ENCODE measurements around the gene NPNT. TPM values are rescaled to one million over a fixed set of nuclear protein-coding genes. Genes with fewer than 3 reads are reported as not detected.

The NPNT gene
- polyA plus RNA-seq (2012; ENCODE audit: insufficient read length, low read depth), result not detected

- TF ChIP-seq SIN3A (IDR thresholded peaks at IDR 0.05; ENCODE audit: borderline replicate concordance, insufficient read depth, low read length), result no peak
- TF ChIP-seq, protein P1, sequence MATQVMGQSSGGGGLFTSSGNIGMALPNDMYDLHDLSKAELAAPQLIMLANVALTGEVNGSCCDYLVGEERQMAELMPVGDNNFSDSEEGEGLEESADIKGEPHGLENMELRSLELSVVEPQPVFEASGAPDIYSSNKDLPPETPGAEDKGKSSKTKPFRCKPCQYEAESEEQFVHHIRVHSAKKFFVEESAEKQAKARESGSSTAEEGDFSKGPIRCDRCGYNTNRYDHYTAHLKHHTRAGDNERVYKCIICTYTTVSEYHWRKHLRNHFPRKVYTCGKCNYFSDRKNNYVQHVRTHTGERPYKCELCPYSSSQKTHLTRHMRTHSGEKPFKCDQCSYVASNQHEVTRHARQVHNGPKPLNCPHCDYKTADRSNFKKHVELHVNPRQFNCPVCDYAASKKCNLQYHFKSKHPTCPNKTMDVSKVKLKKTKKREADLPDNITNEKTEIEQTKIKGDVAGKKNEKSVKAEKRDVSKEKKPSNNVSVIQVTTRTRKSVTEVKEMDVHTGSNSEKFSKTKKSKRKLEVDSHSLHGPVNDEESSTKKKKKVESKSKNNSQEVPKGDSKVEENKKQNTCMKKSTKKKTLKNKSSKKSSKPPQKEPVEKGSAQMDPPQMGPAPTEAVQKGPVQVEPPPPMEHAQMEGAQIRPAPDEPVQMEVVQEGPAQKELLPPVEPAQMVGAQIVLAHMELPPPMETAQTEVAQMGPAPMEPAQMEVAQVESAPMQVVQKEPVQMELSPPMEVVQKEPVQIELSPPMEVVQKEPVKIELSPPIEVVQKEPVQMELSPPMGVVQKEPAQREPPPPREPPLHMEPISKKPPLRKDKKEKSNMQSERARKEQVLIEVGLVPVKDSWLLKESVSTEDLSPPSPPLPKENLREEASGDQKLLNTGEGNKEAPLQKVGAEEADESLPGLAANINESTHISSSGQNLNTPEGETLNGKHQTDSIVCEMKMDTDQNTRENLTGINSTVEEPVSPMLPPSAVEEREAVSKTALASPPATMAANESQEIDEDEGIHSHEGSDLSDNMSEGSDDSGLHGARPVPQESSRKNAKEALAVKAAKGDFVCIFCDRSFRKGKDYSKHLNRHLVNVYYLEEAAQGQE (IDR thresholded peaks at IDR 0.05; ENCODE audit: insufficient read depth in 1 of 2, low read depth in 2 of 2, low read length in 2 of 2), result no peak
- no peak for TF ChIP-seq FOXP2 (optimal IDR thresholded peaks at IDR 0.05; ENCODE audit: borderline replicate concordance, extremely low read depth, extremely low read length, insufficient read depth)
- no peak for TF ChIP-seq TAF1 (IDR thresholded peaks at IDR 0.05; ENCODE audit: borderline replicate concordance, insufficient read depth, low read length)
- TF ChIP-seq POLR2AphosphoS5 (IDR thresholded peaks at IDR 0.05; ENCODE audit: low read depth, low read length), result no peak
Measured at GRCh38 chr4:105894660-105895582, at the start of gene NPNT. Gene NPNT (plus strand): TSS chr4:105895471. CDS start chr4:105895653, 182 bp downstream.

DNA sequence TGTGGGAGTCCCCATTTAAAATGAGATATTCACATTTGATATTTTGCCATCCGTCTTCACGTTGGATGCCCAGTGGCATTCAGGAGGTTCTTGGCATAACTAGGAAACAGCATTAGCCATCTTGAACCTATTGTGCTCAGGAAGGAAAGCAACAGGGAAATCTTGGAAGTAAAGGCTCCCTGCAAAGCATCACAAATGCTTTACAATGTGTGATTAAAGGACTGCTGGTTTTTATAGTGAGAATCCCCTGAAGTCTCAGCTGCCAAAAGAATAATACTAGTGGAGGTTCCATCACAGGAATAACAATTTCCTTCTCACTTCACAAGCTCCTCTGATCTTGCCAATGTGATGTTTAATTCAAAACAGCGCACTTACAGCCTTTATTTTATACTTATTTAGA is 49.7 kb upstream of the NPNT start:
- TF ChIP-seq POLR2AphosphoS5 (IDR thresholded peaks at IDR 0.05; ENCODE audit: low read depth, low read length) (no peak), TAF1 (IDR thresholded peaks at IDR 0.05; ENCODE audit: borderline replicate concordance, insufficient read depth, low read length) (no peak), SIN3A (IDR thresholded peaks at IDR 0.05; ENCODE audit: borderline replicate concordance, insufficient read depth, low read length) (no peak)
- TF ChIP-seq, protein P1 (IDR thresholded peaks at IDR 0.05; ENCODE audit: insufficient read depth in 1 of 2, low read depth in 2 of 2, low read length in 2 of 2), result no peak

- TF ChIP-seq, protein P1 (IDR thresholded peaks at IDR 0.05; ENCODE audit: insufficient read depth in 1 of 2, low read depth in 2 of 2, low read length in 2 of 2), result no peak
- TF ChIP-seq SIN3A (IDR thresholded peaks at IDR 0.05; ENCODE audit: borderline replicate concordance, insufficient read depth, low read length), result no peak
- TF ChIP-seq TAF1 (IDR thresholded peaks at IDR 0.05; ENCODE audit: borderline replicate concordance, insufficient read depth, low read length), result no peak
- no peak for TF ChIP-seq POLR2AphosphoS5 (IDR thresholded peaks at IDR 0.05; ENCODE audit: low read depth, low read length)
- TF ChIP-seq FOXP2 (optimal IDR thresholded peaks at IDR 0.05; ENCODE audit: borderline replicate concordance, extremely low read depth, extremely low read length, insufficient read depth), result no peak
Measured at GRCh38 chr4:105851196-105851595, 44.1 kb upstream of the NPNT start.

DNA sequence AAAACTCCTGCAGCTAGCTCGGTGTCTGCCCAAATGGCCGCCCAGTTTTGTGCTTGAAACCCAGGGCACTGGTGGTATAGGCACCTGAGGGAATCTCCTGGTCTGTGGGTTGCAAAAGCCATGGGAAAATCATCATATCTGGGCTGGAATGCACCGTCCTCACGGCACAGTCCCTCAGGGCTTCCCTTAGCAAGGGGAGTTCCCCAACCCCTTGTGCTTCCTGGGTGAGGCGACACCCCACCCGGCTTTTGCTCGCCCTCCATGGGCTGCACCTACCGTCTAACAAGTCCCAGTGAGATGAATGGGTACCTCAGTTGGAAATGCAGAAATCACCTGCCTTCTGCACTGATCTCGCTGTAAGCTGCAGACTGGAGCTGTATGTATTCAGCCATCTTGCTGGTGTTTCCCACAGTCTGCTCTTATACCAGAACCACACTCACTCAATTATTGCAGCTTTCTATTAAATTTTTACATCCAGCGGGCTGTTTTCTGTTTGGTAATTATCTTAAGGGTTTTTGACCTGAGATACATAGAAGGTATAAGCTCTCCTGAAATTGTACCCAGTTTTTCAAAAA is 36.7 kb upstream of the NPNT start:
- no peak for TF ChIP-seq SIN3A (IDR thresholded peaks at IDR 0.05; ENCODE audit: borderline replicate concordance, insufficient read depth, low read length)
- TF ChIP-seq FOXP2 (optimal IDR thresholded peaks at IDR 0.05; ENCODE audit: borderline replicate concordance, extremely low read depth, extremely low read length, insufficient read depth), result no peak
- TF ChIP-seq, protein P1 (IDR thresholded peaks at IDR 0.05; ENCODE audit: insufficient read depth in 1 of 2, low read depth in 2 of 2, low read length in 2 of 2), result no peak
- no peak for TF ChIP-seq POLR2AphosphoS5 (IDR thresholded peaks at IDR 0.05; ENCODE audit: low read depth, low read length)
- no peak for TF ChIP-seq TAF1 (IDR thresholded peaks at IDR 0.05; ENCODE audit: borderline replicate concordance, insufficient read depth, low read length)
